NT2/D1 (cell line): Measurements from ENCODE around the gene CMKLR1.

ENCODE experiments used
- DNase-seq: peaks from one replicate; pipeline ENCODE4 v3.0.0-alpha.2; 2011; ENCODE audit warnings: low read depth, low spot score
- H3K27me3 ChIP-seq: 2 replicates; pipeline ENCODE4 v1.6.0; 2011; ENCODE audit warnings: mild to moderate bottlenecking; ENCODE audit not compliant: insufficient read length, insufficient read depth
- H3K36me3 ChIP-seq: 2 replicates; pipeline ENCODE4 v1.6.1; 2011; ENCODE audit warnings: mild to moderate bottlenecking, low read length, mixed read lengths; ENCODE audit not compliant: insufficient read depth, insufficient read length
- H3K4me1 ChIP-seq: 2 replicates; pipeline ENCODE4 v1.5.1; 2011; ENCODE audit not compliant: insufficient read depth, insufficient read length
- H3K4me3 ChIP-seq: 2 replicates; pipeline ENCODE4 v1.5.1; 2011; ENCODE audit warnings: low read depth; ENCODE audit not compliant: insufficient read length
- H3K9ac ChIP-seq: 2 replicates; pipeline ENCODE4 v1.6.0; 2011; ENCODE audit warnings: low read depth; ENCODE audit not compliant: insufficient read length
- H3K9me3 ChIP-seq: 2 replicates; pipeline ENCODE4 v1.5.1; 2011; ENCODE audit warnings: mild to moderate bottlenecking, low read length; ENCODE audit not compliant: insufficient read depth
- SUZ12 ChIP-seq: IDR thresholded peaks from 2 replicates; pipeline ENCODE4 v1.6.1; 2011; ENCODE audit not compliant: insufficient read length, insufficient read depth; ENCODE audit errors: extremely low read depth
- YY1 ChIP-seq: IDR thresholded peaks from 2 replicates; pipeline ENCODE4 v1.6.1; 2011; ENCODE audit not compliant: insufficient read length, insufficient read depth
- ZNF274 ChIP-seq: IDR thresholded peaks from 2 replicates; pipeline ENCODE4 v1.6.1; 2011; ENCODE audit warnings: mild to moderate bottlenecking, low read depth, low read length

CMKLR1 gene

DNA sequence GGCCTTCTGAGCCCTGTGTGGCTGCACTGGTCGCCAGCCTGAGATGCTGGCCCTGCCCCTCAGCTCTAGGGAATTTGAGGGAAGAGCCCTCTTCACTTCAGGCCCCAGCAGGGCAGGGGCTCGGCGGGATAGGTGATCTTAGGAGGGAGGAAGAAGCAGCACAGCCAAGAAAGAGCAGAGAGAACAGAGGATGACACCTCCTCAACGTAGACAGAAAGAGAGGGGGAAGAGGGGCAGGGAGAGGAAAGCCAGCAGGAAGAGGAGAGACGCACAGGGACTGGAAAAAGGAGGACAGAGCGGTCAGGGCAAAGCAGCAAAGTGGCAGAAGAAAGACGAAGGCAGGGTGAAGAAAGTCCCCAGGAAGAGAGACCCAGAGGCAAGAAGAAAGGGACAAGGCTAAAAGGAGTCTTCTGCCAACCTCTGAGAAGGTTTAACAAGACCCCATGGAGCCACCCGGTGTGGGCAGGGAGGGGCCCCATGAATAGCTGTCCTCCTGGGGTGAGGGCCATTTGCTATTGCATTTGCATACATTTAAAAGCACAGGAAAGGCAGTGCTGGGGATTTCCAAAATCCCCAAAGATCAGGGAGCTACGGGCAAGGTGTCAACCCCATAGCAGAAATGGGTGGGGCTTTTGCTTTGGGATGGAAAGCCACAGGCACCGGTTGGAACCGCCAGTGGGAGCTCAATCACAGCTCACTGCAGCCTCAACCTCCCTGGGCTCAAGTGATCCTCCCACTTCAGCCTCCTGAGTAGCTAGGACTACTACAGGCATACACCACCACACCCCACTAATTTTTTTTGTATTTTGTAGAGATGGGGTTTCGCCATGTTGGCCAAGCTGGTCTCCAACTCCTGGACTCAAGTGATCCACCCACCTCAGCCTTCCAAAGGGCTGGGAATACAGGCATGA is 22.7 kb downstream of the CMKLR1 start:
- Histone ChIP-seq H3K4me1 (peaks cover 17% of the 10 kb centered on the region), H3K4me3 (no peak overlapping the region), H3K9me3 (no peaks in the 10 kb centered on the region), H3K27me3 (no peaks in the 10 kb centered on the region), H3K9ac (peak overlapping the region; percentile 51), H3K36me3 (no peaks in the 10 kb centered on the region)
- TF ChIP-seq SUZ12: no peak
- no peak for TF ChIP-seq YY1
- no peak for TF ChIP-seq ZNF274
- DNase-seq: peak; percentile 43

DNA sequence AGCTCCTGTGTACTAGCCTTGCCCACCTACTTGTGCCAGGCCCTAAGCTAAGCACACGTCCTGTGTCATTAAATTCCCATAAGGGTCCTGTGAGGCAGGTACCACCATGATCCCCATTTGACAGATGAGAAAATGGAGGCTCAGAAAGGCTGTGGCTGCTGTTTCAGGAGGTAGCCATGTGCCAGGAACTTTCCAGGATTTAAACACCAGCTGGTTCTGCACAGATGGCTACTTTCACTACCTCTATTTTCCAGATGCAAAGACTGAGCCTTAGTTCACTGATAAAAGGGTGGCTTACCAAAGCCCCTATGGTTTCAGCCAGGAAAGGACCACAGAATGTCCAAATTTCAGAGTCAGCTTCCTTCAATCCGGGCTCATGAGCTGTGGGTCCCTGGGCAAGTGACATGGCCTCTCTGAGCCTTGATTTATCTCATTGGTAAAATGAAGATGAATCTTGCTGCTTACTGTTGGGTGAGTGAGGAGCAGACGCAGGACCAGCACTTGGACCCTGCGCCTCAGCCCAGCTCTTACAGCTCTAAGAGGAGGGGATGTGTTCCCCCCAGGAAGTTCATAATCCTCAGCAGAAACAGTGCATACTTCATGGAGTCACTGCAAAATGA is 23.5 kb downstream of the CMKLR1 start:
- Histone ChIP-seq H3K9ac (peak overlapping the region; percentile 51), H3K4me1 (peaks cover 17% of the 10 kb centered on the region)

DNA sequence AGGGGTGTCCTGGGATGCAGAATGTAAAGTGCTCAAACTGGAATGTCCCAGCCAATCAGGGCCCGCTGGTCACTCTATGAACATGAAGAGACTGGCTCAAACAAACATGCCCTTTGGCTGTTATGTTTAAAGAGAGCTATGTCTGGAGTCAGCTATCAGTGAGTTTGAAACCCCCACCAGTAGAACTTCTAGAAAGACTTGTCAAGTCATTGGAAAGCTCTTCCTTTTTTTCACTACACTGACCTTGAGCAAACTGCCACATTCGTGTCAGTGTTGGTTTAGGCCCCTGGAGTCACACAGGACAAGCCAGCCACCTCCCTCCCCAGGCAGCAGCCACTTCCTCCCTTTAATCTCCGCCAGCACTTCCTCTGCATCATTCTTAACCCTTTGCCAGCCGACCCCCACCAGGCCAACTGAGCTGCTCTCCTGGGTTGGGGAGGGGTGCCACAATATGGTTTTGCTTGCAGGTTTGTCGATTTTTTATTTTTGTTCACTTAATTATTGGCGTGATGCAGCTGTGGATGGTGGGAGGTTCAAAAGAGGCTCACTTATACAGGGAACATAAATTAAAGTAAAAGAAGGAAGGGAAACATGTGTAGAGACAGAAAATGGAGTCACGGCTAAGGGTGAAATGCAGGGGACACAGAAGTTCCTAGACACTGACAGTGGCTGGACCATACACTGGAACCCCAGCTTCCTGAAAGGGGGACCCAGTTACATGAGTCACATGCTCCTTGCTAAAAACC is 25.3 kb downstream of the CMKLR1 start:
- Histone ChIP-seq H3K4me1 (peaks cover 12% of the 10 kb centered on the region), H3K9ac (no peak overlapping the region), H3K36me3 (no peaks in the 10 kb centered on the region), H3K27me3 (no peaks in the 10 kb centered on the region), H3K9me3 (no peaks in the 10 kb centered on the region), H3K4me3 (no peak overlapping the region)
- DNase-seq: no peak
- TF ChIP-seq SUZ12: no peak
- TF ChIP-seq ZNF274: no peak
- no peak for TF ChIP-seq YY1

More for the DNA sequence above, 23.5 kb downstream of the CMKLR1 start:
- Histone ChIP-seq H3K4me3 (no peak overlapping the region), H3K36me3 (no peaks in the 10 kb centered on the region), H3K9me3 (no peaks in the 10 kb centered on the region), H3K27me3 (no peaks in the 10 kb centered on the region)
- TF ChIP-seq YY1 (no peak), SUZ12 (no peak), ZNF274 (no peak)
- no peak for DNase-seq

DNA sequence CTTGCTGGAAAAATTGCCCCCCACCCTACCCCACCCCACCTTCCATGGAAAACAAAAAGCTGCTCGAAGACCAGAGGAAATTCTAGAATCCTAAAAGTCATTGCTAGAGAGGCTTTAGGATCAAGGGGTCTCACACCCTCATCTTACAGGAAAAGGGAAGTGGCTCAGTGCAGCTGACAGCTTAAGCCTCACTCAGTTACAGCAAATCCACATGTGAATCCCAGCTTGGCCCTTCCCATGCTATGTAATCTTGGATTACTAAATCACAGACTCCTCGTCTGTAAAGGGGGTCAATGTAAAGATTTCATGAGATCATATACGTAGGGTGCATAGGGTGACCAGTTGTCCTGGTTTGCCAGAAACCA is 25.9 kb downstream of the CMKLR1 start:
- no peaks in the 10 kb centered on the region for H3K36me3 ChIP-seq
- no peak overlapping the region for H3K9ac ChIP-seq
- H3K4me3 ChIP-seq: no peak overlapping the region
- peaks cover 14% of the 10 kb centered on the region for H3K4me1 ChIP-seq
- no peaks in the 10 kb centered on the region for H3K27me3 ChIP-seq
- TF ChIP-seq ZNF274 (no peak), SUZ12 (no peak), YY1 (no peak)
- no peak for DNase-seq
- H3K9me3 ChIP-seq: no peaks in the 10 kb centered on the region

DNA sequence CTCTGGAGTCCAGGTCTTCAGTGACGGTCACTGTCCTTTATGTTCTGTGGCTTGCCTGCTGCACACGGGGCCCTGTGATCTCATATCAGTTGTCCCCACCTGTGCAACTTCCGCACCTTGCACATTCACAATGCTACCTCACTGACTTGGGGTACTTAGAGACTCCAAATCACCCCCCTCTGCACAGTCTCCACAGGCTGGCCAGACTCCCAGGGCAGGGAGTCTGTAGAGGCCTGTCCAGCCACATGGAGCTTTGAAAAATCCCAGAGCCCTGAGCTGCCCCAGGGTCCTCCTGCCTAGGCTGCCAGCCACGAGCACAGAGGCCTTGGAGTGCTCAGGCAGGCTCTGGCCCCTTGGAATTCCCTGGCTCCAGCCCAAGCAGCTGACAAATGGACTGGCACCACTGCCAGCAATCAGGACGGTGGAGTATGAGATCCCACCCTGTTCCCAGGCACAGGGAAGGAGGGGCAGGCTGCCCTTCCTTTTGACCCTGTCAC is 26.4 kb downstream of the CMKLR1 start:
- no peaks in the 10 kb centered on the region for H3K9me3 ChIP-seq
- no peak for DNase-seq
- peak overlapping the region; percentile 27 for H3K9ac ChIP-seq
- no peak overlapping the region for H3K4me3 ChIP-seq
- H3K4me1 ChIP-seq: peaks cover 14% of the 10 kb centered on the region
- no peaks in the 10 kb centered on the region for H3K27me3 ChIP-seq
- TF ChIP-seq ZNF274 (no peak), SUZ12 (no peak), YY1 (no peak)
- H3K36me3 ChIP-seq: no peaks in the 10 kb centered on the region

DNA sequence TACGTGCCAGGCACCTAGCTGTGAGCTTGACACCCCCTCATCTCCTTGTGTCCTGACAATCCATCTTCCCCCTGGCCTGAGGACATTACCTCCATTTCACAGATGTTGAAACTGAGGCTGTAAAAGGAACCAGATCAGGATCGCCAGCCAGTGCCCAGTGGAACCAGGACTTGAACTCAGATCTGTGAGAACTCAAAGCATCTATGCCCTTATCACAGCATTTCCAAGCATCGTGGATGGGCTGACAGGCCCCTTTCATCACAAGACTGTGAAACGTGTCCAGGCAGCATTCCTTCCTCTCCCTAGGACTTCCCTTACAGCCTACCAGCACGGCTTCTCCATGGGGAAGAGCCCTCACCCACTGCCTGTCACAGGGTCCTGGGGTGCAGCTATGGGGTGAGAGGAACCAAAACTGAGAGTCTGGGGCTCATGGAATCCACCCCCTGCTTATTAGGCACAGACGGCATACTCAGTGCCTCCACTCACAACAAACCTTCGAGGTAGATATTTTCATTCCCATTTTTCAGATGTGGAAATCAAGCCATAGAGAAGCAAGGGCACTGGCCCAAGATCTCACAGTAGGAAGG is 26.9 kb downstream of the CMKLR1 start:
- TF ChIP-seq ZNF274: no peak
- no peak for TF ChIP-seq YY1
- no peak for TF ChIP-seq SUZ12
- no peak overlapping the region for H3K9ac ChIP-seq
- H3K4me1 ChIP-seq: peaks cover 14% of the 10 kb centered on the region
- H3K9me3 ChIP-seq: no peaks in the 10 kb centered on the region
- no peaks in the 10 kb centered on the region for H3K27me3 ChIP-seq
- no peak for DNase-seq
- H3K36me3 ChIP-seq: no peaks in the 10 kb centered on the region
- no peak overlapping the region for H3K4me3 ChIP-seq
